ENCODE data around the gene ARHGAP20. TPM values are rescaled to one million over a fixed set of nuclear protein-coding genes. Genes with fewer than 3 reads are reported as not detected.

ARHGAP20 gene
- total and polyA plus RNA-seq, 2 experiments from 2014 or later = 0.31 TPM; not detected in 1

GRCh38 chr11:110587972-110588371 lies 124.3 kb downstream of the ARHGAP20 start (continued):
- TF ChIP-seq ZNF462 (CRISPR knock-in tag; IDR thresholded peaks at IDR 0.05) = no peak

GRCh38 chr11:110587129-110587528 lies 125.1 kb downstream of the ARHGAP20 start:
- Histone ChIP-seq H3K4me1 (ENCODE audit: insufficient read depth) (no peaks in the 10 kb centered on the region), H3K27me3 (ENCODE audit: insufficient read depth) (no peaks in the 10 kb centered on the region), H3K79me2 (replicated peaks; ENCODE audit: insufficient read depth) (no peaks in the 10 kb centered on the region), H4K20me1 (replicated peaks; ENCODE audit: insufficient read depth) (no peaks in the 10 kb centered on the region), H3K4me2 (no peak overlapping the region), H3K9me2 (ENCODE audit: insufficient read depth) (no peaks in the 10 kb centered on the region), H3K36me3 (ENCODE audit: insufficient read depth) (no peaks in the 10 kb centered on the region), H2AFZ (no peak overlapping the region), H3F3A (replicated peaks; ENCODE audit: low read depth) (no peaks in the 10 kb centered on the region), H3K4me3 (no peak overlapping the region), H3K27ac (ENCODE audit: low read depth) (no peak overlapping the region)
- Mint-ChIP-seq H3K27me3 (ENCODE audit: insufficient read depth, low read depth, poor library complexity) (no peaks in the 10 kb centered on the region), H3K36me3 (ENCODE audit: low read depth) (no peaks in the 10 kb centered on the region), H3K27ac (no peak overlapping the region), H3K4me1 (no peaks in the 10 kb centered on the region), H3K4me3 (no peak overlapping the region), H3K9me3 (no peaks in the 10 kb centered on the region)
- no peak for ATAC-seq
- DNase-seq (ENCODE audit: low spot score) = no peak
- TF ChIP-seq EZH2 (IDR thresholded peaks at IDR 0.05; ENCODE audit: low read depth, unreplicated experiment) (no peak), JUNB (IDR thresholded peaks at IDR 0.05; ENCODE audit: unreplicated experiment) (no peak), CREB1 (CRISPR knock-in tag; IDR thresholded peaks at IDR 0.05; ENCODE audit: low read depth) (no peak), ZNF331 (CRISPR knock-in tag; IDR thresholded peaks at IDR 0.05; ENCODE audit: low read depth) (no peak), ZNF114 (CRISPR knock-in tag; IDR thresholded peaks at IDR 0.05) (no peak), POLR2AphosphoS5 (IDR thresholded peaks at IDR 0.05; ENCODE audit: low read depth) (no peak), REST (IDR thresholded peaks at IDR 0.05; ENCODE audit: unreplicated experiment) (no peak)

Measured in GM23338 (cell line).